A673 (cell line): ENCODE results near the gene NFKBIA.

ENCODE experiments used
- EZH2 ChIP-seq: fragments of 200-600 bp; sonication (generic); IDR thresholded peaks from 2 replicates; pipeline ENCODE4 v1.6.1; 2017; ENCODE audit warnings: borderline replicate concordance, low read depth, mild to moderate bottlenecking, mixed read lengths, antibody characterized with exemption, low read length; ENCODE audit not compliant: poor library complexity, severe bottlenecking
- TF ChIP-seq, protein P1 (sequence below): fragments of 300-800, 200-600 bp; sonication (generic); conservative IDR thresholded peaks from 2 replicates; pipeline ENCODE4 v1.5.1; 2017; ENCODE audit warnings: low read depth, mild to moderate bottlenecking, antibody characterized with exemption, low read length, moderate library complexity, mixed read lengths

DNA sequence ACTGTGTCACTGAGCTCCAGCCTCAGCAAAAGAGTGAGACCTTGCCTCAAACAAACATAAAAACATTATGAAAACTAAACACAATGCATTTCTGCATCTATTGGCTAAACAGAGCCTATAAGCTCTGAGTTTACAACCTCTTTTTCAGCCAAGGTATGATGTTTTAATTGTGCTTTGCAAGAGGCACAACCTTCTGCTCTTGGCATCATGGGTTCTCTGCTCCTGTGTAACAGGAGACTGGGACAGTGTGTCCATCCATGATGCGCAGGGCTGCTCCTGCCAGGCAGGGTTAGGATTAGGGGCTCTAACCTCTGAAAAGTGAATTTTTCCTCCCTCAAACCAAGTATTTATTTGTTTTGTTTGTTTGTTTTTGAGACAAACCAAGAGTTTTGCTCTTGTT, 5.0 kb upstream of the NFKBIA start:
- TF ChIP-seq, protein P1, sequence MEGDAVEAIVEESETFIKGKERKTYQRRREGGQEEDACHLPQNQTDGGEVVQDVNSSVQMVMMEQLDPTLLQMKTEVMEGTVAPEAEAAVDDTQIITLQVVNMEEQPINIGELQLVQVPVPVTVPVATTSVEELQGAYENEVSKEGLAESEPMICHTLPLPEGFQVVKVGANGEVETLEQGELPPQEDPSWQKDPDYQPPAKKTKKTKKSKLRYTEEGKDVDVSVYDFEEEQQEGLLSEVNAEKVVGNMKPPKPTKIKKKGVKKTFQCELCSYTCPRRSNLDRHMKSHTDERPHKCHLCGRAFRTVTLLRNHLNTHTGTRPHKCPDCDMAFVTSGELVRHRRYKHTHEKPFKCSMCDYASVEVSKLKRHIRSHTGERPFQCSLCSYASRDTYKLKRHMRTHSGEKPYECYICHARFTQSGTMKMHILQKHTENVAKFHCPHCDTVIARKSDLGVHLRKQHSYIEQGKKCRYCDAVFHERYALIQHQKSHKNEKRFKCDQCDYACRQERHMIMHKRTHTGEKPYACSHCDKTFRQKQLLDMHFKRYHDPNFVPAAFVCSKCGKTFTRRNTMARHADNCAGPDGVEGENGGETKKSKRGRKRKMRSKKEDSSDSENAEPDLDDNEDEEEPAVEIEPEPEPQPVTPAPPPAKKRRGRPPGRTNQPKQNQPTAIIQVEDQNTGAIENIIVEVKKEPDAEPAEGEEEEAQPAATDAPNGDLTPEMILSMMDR, result no peak
- no peak for TF ChIP-seq EZH2
